ENCODE results near the gene DIAPH2.

DNA sequence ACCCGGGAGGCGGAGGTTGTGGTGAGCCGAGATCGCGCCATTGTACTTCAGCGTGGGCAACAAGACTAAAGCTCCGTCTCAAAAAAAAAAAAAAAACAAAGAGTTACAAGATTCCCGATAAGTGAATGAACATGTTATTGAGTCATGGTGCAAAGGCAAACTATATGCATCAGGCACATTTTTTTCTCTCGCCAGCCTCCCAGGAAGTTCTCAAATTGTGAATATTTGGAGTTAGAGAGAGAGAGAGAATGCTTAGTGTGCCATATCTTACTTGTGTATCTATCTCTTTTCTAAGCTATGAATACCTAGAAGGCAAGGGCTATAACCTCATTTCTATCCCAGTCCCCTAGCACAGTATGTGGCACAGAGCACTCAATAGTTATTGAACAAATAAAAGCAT lies 599.9 kb downstream of the DIAPH2 start:
- TF ChIP-seq, protein P1, sequence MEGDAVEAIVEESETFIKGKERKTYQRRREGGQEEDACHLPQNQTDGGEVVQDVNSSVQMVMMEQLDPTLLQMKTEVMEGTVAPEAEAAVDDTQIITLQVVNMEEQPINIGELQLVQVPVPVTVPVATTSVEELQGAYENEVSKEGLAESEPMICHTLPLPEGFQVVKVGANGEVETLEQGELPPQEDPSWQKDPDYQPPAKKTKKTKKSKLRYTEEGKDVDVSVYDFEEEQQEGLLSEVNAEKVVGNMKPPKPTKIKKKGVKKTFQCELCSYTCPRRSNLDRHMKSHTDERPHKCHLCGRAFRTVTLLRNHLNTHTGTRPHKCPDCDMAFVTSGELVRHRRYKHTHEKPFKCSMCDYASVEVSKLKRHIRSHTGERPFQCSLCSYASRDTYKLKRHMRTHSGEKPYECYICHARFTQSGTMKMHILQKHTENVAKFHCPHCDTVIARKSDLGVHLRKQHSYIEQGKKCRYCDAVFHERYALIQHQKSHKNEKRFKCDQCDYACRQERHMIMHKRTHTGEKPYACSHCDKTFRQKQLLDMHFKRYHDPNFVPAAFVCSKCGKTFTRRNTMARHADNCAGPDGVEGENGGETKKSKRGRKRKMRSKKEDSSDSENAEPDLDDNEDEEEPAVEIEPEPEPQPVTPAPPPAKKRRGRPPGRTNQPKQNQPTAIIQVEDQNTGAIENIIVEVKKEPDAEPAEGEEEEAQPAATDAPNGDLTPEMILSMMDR (IDR thresholded peaks at IDR 0.05): no peak
- TF ChIP-seq POLR2A (IDR thresholded peaks at IDR 0.05): no peak

Data from esophagus squamous epithelium (tissue), 4 donors.